Panc1 (cell line): Measurements from ENCODE around the gene FOCAD. TPM values are rescaled to one million over a fixed set of nuclear protein-coding genes. Genes with fewer than 3 reads are reported as not detected.

Source experiments
- ATAC-seq: fragments of 200-7000 bp; cut with Tn5 transposase; 2 replicates; pipeline ENCODE4 v1.9.1; 2020; ENCODE audit warnings: mild to moderate bottlenecking, moderate library complexity
- BruUV-seq: library from RNA; stranded (reverse); fragments of 400-500 nt; replicated peaks from 2 replicates; lab custom pipeline; 2021; lab: Mats Ljungman, UMichigan
- CTCF ChIA-PET: fragments of 300-600 bp; sonication (Branson Sonifier 250); formaldehyde crosslinking; loops from one replicate; lab custom pipeline; 2022; ENCODE audit warnings: antibody characterized with exemption; lab: Charles Lee
- POLR2A ChIA-PET: fragments of 300-600 bp; sonication (Branson Sonifier 250); formaldehyde crosslinking; loops from one replicate; lab custom pipeline; 2022; ENCODE audit warnings: antibody characterized with exemption; lab: Charles Lee
- DNase-seq: peaks from one replicate; pipeline ENCODE4 v3.0.0-alpha.2; 2010; ENCODE audit warnings: low read depth, low spot score
- H3K27ac ChIP-seq: 2 replicates; pipeline ENCODE4 v1.5.1; 2011; ENCODE audit warnings: mild to moderate bottlenecking, low read length, inconsistent platforms
- H3K27me3 ChIP-seq: fragments of 200-500 bp; sonication (Bioruptor generic); 2 replicates; pipeline ENCODE4 v1.6.0; 2014; ENCODE audit warnings: low read length, inconsistent platforms; ENCODE audit not compliant: control insufficient read depth, insufficient read depth
- H3K36me3 ChIP-seq: fragments of 200-500 bp; sonication (Bioruptor generic); 2 replicates; pipeline ENCODE4 v1.5.1; 2014; ENCODE audit warnings: inconsistent platforms, mild to moderate bottlenecking, low read length, moderate library complexity; ENCODE audit not compliant: control insufficient read depth, insufficient read depth
- H3K4me1 ChIP-seq: 2 replicates; pipeline ENCODE4 v1.5.1; 2011; ENCODE audit warnings: inconsistent platforms, mild to moderate bottlenecking, low read length, moderate library complexity; ENCODE audit not compliant: control insufficient read depth, insufficient read depth
- H3K4me3 ChIP-seq, 2 experiments: 2 replicates each; pipeline ENCODE4 v1.5.1; 2011 to 2012; ENCODE audit warnings: low read depth in 2 of 2, low read length in 2 of 2, mild to moderate bottlenecking in 2 of 2, inconsistent platforms in 1 of 2, moderate library complexity in 1 of 2
- H3K9me3 ChIP-seq: fragments of 200-500 bp; sonication (Bioruptor generic); 2 replicates; pipeline ENCODE4 v1.5.1; 2014; ENCODE audit warnings: low read depth, mild to moderate bottlenecking, inconsistent platforms, low read length, moderate library complexity; ENCODE audit not compliant: control insufficient read depth, insufficient read depth
- CTCF ChIP-seq: fragments of 450-650 bp; IDR thresholded peaks from 2 replicates; pipeline ENCODE4 v1.5.1; 2017; ENCODE audit warnings: mild to moderate bottlenecking
- POLR2AphosphoS5 ChIP-seq: IDR thresholded peaks from 2 replicates; pipeline ENCODE4 v1.6.1; 2012; ENCODE audit warnings: mild to moderate bottlenecking, low read depth, low read length, moderate library complexity
- REST ChIP-seq, 2 experiments: IDR thresholded peaks; 2 replicates each; pipeline ENCODE4 v1.6.1; 2011 to 2012; ENCODE audit warnings: low read depth in 2 of 2, control low read depth in 1 of 2, low read length in 1 of 2, mild to moderate bottlenecking in 1 of 2, moderate library complexity in 1 of 2; ENCODE audit not compliant: insufficient read depth in 1 of 2
- SIN3A ChIP-seq: IDR thresholded peaks from 2 replicates; pipeline ENCODE4 v1.6.1; 2012; ENCODE audit warnings: low read depth, mild to moderate bottlenecking, low read length, moderate library complexity, borderline replicate concordance; ENCODE audit not compliant: insufficient read depth
- TCF7L2 ChIP-seq: IDR thresholded peaks from 2 replicates; pipeline ENCODE4 v1.6.1; 2011; ENCODE audit warnings: mild to moderate bottlenecking, low read depth, low read length, inconsistent platforms
- in situ Hi-C: cut with HindIII; loops from 2 replicates; pipeline ENCODE4 v1.10.0; 2016; ENCODE audit warnings: low sequenced_read_pairs, low pct_unique_long_range_greater_than_20kb
- intact Hi-C: fragments of 100-400 bp; cut with micrococcal nuclease; formaldehyde crosslinking; loops from one replicate; pipeline ENCODE4 v1.10.0; 2022; ENCODE audit not compliant: unreplicated experiment
- total RNA-seq: library from RNA; stranded (reverse); gene quantifications from one replicate; pipeline ENCODE4 v1.2.1, GENCODE V29; 2021; ENCODE audit not compliant: unreplicated experiment

The FOCAD gene
- total RNA-seq, 1 experiment from 2014 or later = 9.8 TPM

- H3K36me3 ChIP-seq = no peaks in the 10 kb centered on the region
- no peak for DNase-seq
- H3K27ac ChIP-seq = no peak overlapping the region
- ChIA-PET POLR2A (no interaction called here), CTCF (no interaction called here)
- ATAC-seq = no peak
- TF ChIP-seq REST (IDR thresholded peaks at IDR 0.05; ENCODE audit: insufficient read depth in 1 of 2, low read depth in 2 of 2, low read length in 1 of 2) (no peak), POLR2AphosphoS5 (no peak), TCF7L2 (no peak), CTCF (no peak), SIN3A (no peak)
- no peaks in the 10 kb centered on the region for H3K4me1 ChIP-seq
- H3K9me3 ChIP-seq = no peaks in the 10 kb centered on the region
- no TSS peak for BruUV-seq
- in situ Hi-C loops = no loop called here
- H3K27me3 ChIP-seq = no peaks in the 10 kb centered on the region
- H3K4me3 ChIP-seq = no peak overlapping the region
- intact Hi-C loops = no loop called here
These were observed 312.8 kb downstream of the FOCAD start for GRCh38 chr9:20996809-20997208.

DNA sequence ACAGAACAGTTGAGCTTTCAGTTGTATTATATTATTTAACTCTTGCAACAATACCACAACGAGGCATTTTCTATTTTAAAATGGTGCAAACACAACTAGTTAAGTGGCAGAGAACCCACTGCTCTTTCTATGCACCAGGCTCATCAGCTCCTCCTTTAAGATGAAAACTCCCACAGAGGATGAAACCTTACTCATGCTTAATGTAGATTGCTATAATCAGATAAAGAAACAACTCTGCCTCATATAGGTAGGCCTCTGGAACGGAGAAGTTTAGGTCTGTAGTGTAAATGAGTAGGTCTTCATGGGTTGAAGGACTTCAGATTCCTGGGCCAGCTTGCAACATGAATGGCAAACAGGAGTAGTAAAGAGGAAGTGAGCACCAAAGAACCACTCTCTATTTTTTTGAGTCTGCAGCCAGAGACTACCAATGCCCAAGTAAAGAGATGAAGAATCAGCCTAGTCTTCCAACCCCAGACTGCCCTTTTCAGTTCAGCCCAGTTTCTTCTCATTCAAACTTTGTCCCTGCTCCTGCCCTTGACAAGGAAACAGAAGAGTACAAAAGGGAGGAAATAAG lies 313.5 kb downstream of the FOCAD start:
- ChIA-PET CTCF (no interaction called here), POLR2A (no interaction called here)
- no peak for ATAC-seq
- intact Hi-C loops (no loop called here), in situ Hi-C loops (no loop called here)
- no peak for DNase-seq
- Histone ChIP-seq H3K4me3 (no peak overlapping the region), H3K36me3 (no peaks in the 10 kb centered on the region), H3K27me3 (no peaks in the 10 kb centered on the region), H3K27ac (no peak overlapping the region), H3K9me3 (no peaks in the 10 kb centered on the region), H3K4me1 (no peaks in the 10 kb centered on the region)
- no TSS peak for BruUV-seq
- TF ChIP-seq POLR2AphosphoS5 (no peak), REST (IDR thresholded peaks at IDR 0.05; ENCODE audit: insufficient read depth in 1 of 2, low read depth in 2 of 2, low read length in 1 of 2) (no peak), TCF7L2 (no peak), SIN3A (no peak), CTCF (no peak)
